Panc1 (cell line): ENCODE measurements around the gene MUC15.
"Not testable (repeated sequence)": the region's sequence is repeated elsewhere in the genome, so short reads cannot be mapped to it uniquely, and the experiment has no call there.

Experiments
- CTCF ChIP-seq: fragments of 450-650 bp; IDR thresholded peaks from 2 replicates; pipeline ENCODE4 v1.5.1; 2017; ENCODE audit warnings: mild to moderate bottlenecking
- POLR2AphosphoS5 ChIP-seq: IDR thresholded peaks from 2 replicates; pipeline ENCODE4 v1.6.1; 2012; ENCODE audit warnings: mild to moderate bottlenecking, low read depth, low read length, moderate library complexity
- REST ChIP-seq, 2 experiments: IDR thresholded peaks; 2 replicates each; pipeline ENCODE4 v1.6.1; 2011 to 2012; ENCODE audit warnings: low read depth in 2 of 2, control low read depth in 1 of 2, low read length in 1 of 2, mild to moderate bottlenecking in 1 of 2, moderate library complexity in 1 of 2; ENCODE audit not compliant: insufficient read depth in 1 of 2
- SIN3A ChIP-seq: IDR thresholded peaks from 2 replicates; pipeline ENCODE4 v1.6.1; 2012; ENCODE audit warnings: low read depth, mild to moderate bottlenecking, low read length, moderate library complexity, borderline replicate concordance; ENCODE audit not compliant: insufficient read depth
- TCF7L2 ChIP-seq: IDR thresholded peaks from 2 replicates; pipeline ENCODE4 v1.6.1; 2011; ENCODE audit warnings: mild to moderate bottlenecking, low read depth, low read length, inconsistent platforms

- not testable (repeated sequence) for TF ChIP-seq CTCF; REST (IDR thresholded peaks at IDR 0.05; ENCODE audit: insufficient read depth in 1 of 2, low read depth in 2 of 2, low read length in 1 of 2); TCF7L2; POLR2AphosphoS5; SIN3A
Measured at GRCh38 chr11:26595207-26595865, 23.3 kb upstream of the MUC15 start.
